ENCODE measurements around the gene ABCA9. TPM values are rescaled to one million over a fixed set of nuclear protein-coding genes. Genes with fewer than 3 reads are reported as not detected.

Gene ABCA9
- total RNA-seq, 1 experiment from 2014 or later = not detected

DNA sequence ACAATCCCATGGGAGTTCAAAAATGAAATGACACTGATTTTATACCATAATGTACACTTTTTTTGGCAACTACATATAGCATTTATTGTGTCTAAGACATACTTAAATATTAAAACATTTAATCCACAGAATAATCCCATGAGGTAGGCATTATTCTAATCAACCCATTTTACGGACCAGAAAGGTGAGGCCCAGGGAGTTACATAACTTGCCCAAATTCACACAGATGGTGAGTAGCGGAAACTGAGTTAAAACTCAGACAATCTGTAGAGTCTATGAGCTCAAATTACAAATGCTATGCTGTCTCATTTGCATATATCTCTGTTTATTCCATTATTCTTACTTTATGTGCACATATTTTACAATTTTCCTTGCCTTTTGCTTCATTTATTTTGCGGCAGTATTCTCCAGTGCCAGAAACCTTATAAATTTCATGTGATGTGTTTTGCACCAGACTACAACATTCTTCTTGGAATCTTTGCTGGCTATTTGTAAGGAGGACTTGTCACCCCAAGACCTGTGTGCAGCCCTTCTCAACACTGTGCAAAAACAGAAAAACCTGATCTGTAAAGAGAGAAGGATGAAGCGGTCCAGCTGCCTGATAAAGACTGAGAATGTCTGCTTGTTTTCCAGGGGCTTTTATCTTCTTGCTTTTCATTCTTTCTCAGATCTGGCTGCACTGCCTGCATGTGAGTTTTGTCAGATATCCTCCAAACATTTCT lies 2.3 kb upstream of the ABCA9 start (continued):
- no peak for TF ChIP-seq ZNF425 (CRISPR knock-in tag; conservative IDR thresholded peaks at IDR 0.05)
- TF ChIP-seq ZNF138 (CRISPR knock-in tag; conservative IDR thresholded peaks at IDR 0.05) = no peak
- TF ChIP-seq, protein P1, sequence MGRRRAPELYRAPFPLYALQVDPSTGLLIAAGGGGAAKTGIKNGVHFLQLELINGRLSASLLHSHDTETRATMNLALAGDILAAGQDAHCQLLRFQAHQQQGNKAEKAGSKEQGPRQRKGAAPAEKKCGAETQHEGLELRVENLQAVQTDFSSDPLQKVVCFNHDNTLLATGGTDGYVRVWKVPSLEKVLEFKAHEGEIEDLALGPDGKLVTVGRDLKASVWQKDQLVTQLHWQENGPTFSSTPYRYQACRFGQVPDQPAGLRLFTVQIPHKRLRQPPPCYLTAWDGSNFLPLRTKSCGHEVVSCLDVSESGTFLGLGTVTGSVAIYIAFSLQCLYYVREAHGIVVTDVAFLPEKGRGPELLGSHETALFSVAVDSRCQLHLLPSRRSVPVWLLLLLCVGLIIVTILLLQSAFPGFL (CRISPR knock-in tag; IDR thresholded peaks at IDR 0.05; ENCODE audit: borderline replicate concordance) = no peak
- no peak for TF ChIP-seq TEAD1 (CRISPR knock-in tag; IDR thresholded peaks at IDR 0.05)
- TF ChIP-seq ZNF121 (CRISPR knock-in tag; IDR thresholded peaks at IDR 0.05) = no peak
- no peak for TF ChIP-seq ATF3 (CRISPR knock-in tag; conservative IDR thresholded peaks at IDR 0.05)
- TF ChIP-seq, protein P2, sequence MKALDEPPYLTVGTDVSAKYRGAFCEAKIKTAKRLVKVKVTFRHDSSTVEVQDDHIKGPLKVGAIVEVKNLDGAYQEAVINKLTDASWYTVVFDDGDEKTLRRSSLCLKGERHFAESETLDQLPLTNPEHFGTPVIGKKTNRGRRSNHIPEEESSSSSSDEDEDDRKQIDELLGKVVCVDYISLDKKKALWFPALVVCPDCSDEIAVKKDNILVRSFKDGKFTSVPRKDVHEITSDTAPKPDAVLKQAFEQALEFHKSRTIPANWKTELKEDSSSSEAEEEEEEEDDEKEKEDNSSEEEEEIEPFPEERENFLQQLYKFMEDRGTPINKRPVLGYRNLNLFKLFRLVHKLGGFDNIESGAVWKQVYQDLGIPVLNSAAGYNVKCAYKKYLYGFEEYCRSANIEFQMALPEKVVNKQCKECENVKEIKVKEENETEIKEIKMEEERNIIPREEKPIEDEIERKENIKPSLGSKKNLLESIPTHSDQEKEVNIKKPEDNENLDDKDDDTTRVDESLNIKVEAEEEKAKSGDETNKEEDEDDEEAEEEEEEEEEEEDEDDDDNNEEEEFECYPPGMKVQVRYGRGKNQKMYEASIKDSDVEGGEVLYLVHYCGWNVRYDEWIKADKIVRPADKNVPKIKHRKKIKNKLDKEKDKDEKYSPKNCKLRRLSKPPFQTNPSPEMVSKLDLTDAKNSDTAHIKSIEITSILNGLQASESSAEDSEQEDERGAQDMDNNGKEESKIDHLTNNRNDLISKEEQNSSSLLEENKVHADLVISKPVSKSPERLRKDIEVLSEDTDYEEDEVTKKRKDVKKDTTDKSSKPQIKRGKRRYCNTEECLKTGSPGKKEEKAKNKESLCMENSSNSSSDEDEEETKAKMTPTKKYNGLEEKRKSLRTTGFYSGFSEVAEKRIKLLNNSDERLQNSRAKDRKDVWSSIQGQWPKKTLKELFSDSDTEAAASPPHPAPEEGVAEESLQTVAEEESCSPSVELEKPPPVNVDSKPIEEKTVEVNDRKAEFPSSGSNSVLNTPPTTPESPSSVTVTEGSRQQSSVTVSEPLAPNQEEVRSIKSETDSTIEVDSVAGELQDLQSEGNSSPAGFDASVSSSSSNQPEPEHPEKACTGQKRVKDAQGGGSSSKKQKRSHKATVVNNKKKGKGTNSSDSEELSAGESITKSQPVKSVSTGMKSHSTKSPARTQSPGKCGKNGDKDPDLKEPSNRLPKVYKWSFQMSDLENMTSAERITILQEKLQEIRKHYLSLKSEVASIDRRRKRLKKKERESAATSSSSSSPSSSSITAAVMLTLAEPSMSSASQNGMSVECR (CRISPR knock-in tag; IDR thresholded peaks at IDR 0.05; ENCODE audit: borderline replicate concordance) = no peak
- no peak for TF ChIP-seq NR2C2 (CRISPR knock-in tag; IDR thresholded peaks at IDR 0.05)
- no peak for TF ChIP-seq AFF4 (CRISPR knock-in tag; IDR thresholded peaks at IDR 0.05; ENCODE audit: borderline replicate concordance)
- TF ChIP-seq HMGA2 (CRISPR knock-in tag; IDR thresholded peaks at IDR 0.05) = no peak

DNA sequence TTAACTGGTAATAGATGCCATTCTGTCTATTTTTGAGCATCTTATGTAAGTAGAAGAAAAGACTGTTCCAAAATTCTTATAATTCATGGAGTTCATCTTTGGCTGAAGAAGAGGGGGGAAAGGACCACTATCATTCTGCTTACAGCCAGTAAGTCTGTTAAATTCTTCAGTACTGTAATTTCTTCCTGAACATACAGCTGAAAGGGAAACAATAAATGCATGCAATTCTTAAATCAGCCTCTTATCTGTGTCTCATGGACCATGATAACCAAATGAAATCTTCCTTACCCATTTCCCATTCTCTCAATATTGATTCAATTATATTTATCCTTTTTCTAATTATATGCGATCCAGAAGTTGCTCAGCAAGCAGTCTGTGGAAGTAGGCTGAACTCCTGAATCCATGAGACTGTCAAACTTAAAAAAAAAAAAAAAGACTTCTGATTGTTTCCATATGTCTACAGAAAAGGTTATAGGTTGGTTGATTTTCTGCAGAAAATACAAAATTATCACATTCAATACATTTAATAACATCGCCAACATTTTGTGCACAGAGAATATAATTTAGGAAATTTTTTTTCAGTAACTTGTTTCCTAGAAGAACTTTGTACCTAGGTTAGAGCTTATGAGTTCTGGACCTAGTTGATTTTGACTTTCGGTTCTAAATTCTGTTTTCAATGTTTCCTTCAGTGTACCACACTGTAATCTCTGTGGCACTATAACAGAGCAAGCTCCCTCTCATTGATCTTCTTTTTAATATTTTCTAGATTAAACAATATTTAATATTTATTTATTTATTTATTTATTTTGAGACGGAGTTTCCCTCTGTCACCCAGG lies 1.2 kb upstream of the ABCA9 start:
- no peak overlapping the region for H3K4me3 Mint-ChIP-seq
- CTCF ChIA-PET = no interaction called here
- TF ChIP-seq ERG (CRISPR knock-in tag; IDR thresholded peaks at IDR 0.05) = no peak
- TF ChIP-seq HMGXB4 (CRISPR knock-in tag; IDR thresholded peaks at IDR 0.05) = no peak
- TF ChIP-seq, protein P3, sequence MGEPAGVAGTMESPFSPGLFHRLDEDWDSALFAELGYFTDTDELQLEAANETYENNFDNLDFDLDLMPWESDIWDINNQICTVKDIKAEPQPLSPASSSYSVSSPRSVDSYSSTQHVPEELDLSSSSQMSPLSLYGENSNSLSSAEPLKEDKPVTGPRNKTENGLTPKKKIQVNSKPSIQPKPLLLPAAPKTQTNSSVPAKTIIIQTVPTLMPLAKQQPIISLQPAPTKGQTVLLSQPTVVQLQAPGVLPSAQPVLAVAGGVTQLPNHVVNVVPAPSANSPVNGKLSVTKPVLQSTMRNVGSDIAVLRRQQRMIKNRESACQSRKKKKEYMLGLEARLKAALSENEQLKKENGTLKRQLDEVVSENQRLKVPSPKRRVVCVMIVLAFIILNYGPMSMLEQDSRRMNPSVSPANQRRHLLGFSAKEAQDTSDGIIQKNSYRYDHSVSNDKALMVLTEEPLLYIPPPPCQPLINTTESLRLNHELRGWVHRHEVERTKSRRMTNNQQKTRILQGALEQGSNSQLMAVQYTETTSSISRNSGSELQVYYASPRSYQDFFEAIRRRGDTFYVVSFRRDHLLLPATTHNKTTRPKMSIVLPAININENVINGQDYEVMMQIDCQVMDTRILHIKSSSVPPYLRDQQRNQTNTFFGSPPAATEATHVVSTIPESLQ (CRISPR knock-in tag; IDR thresholded peaks at IDR 0.05) = no peak
- no peak for TF ChIP-seq OVOL2 (CRISPR knock-in tag; IDR thresholded peaks at IDR 0.05; ENCODE audit: borderline replicate concordance)
- TF ChIP-seq TCF7 (CRISPR knock-in tag; IDR thresholded peaks at IDR 0.05; ENCODE audit: low read depth) = no peak
- TF ChIP-seq IRF2 (CRISPR knock-in tag; IDR thresholded peaks at IDR 0.05; ENCODE audit: borderline replicate concordance, low read depth) = no peak

More for the DNA sequence above, 1.2 kb upstream of the ABCA9 start:
- peaks cover 4% of the 10 kb centered on the region; the same call in 1 of the 2 replicates for H3K4me1 Mint-ChIP-seq
- DNase-seq (ENCODE audit: low spot score) (no peak), ATAC-seq (no peak)
- POLR2A ChIA-PET = no interaction called here
- no peak overlapping the region for H3K27ac Mint-ChIP-seq
- H3K9me3 Mint-ChIP-seq = no peaks in the 10 kb centered on the region
- H3K36me3 Mint-ChIP-seq = no peaks in the 10 kb centered on the region
- no peaks in the 10 kb centered on the region for H3K27me3 Mint-ChIP-seq (ENCODE audit: low read depth)
